22Rv1 (cell line): ENCODE measurements around the gene RNASE1.

ENCODE experiments used
- ZFX ChIP-seq: fragments of 450-650 bp; IDR thresholded peaks from 2 replicates; pipeline ENCODE4 v1.6.1; 2017; ENCODE audit warnings: antibody characterized with exemption, borderline replicate concordance
- TF ChIP-seq, protein P1 (sequence below): fragments of 450-650 bp; IDR thresholded peaks from 2 replicates; pipeline ENCODE4 v1.5.1; 2017; ENCODE audit warnings: mild to moderate bottlenecking

DNA sequence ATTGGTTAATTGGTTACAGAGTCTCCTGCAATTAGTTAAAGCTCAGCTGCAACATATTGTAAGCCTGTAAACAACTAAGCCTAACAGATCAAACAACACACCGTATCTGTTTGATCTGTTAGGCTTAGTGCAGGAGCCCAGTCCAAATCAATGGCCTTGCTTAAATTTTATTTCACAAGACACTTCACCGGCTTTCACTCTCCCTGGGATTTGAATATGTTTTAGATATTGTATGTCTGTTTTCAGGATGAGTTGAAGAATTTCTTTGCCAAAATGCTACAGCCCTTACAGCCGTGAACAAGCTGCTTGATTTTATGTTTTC, 5.5 kb upstream of the RNASE1 start:
- TF ChIP-seq, protein P1, sequence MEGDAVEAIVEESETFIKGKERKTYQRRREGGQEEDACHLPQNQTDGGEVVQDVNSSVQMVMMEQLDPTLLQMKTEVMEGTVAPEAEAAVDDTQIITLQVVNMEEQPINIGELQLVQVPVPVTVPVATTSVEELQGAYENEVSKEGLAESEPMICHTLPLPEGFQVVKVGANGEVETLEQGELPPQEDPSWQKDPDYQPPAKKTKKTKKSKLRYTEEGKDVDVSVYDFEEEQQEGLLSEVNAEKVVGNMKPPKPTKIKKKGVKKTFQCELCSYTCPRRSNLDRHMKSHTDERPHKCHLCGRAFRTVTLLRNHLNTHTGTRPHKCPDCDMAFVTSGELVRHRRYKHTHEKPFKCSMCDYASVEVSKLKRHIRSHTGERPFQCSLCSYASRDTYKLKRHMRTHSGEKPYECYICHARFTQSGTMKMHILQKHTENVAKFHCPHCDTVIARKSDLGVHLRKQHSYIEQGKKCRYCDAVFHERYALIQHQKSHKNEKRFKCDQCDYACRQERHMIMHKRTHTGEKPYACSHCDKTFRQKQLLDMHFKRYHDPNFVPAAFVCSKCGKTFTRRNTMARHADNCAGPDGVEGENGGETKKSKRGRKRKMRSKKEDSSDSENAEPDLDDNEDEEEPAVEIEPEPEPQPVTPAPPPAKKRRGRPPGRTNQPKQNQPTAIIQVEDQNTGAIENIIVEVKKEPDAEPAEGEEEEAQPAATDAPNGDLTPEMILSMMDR = no peak
- no peak for TF ChIP-seq ZFX
